NT2/D1 (cell line): Measurements from ENCODE around the gene MLLT3.

Experiments used
- SUZ12 ChIP-seq: IDR thresholded peaks from 2 replicates; pipeline ENCODE4 v1.6.1; 2011; ENCODE audit not compliant: insufficient read length, insufficient read depth; ENCODE audit errors: extremely low read depth
- YY1 ChIP-seq: IDR thresholded peaks from 2 replicates; pipeline ENCODE4 v1.6.1; 2011; ENCODE audit not compliant: insufficient read length, insufficient read depth

GRCh38 chr9:20316372-20316771, 305.9 kb downstream of the MLLT3 start:
- TF ChIP-seq YY1 (no peak), SUZ12 (no peak)
